H1 (cell line): ENCODE results near the gene ACVR2B. TPM values are rescaled to one million over a fixed set of nuclear protein-coding genes. Genes with fewer than 3 reads are reported as not detected.

Experiments
- ATF3 ChIP-seq: IDR thresholded peaks from 2 replicates; pipeline ENCODE4 v1.6.1; 2011; ENCODE audit warnings: low read depth, mild to moderate bottlenecking, low read length; ENCODE audit not compliant: insufficient read depth
- BACH1 ChIP-seq: IDR thresholded peaks from 2 replicates; pipeline ENCODE4 v1.6.1; 2012; ENCODE audit warnings: low read length, improper control_type of control experiment
- CBX8 ChIP-seq: fragments of 300-800, 300-1000 bp; sonication (generic); IDR thresholded peaks from 2 replicates; pipeline ENCODE4 v1.7.1; 2016; ENCODE audit warnings: low read depth, low read length, borderline replicate concordance
- CEBPB ChIP-seq: IDR thresholded peaks from 2 replicates; pipeline ENCODE4 v1.6.1; 2012; ENCODE audit warnings: low read depth, low read length
- CHD7 ChIP-seq: fragments of 300-600 bp; sonication (generic); IDR thresholded peaks from 2 replicates; pipeline ENCODE4 v1.7.1; 2012; ENCODE audit warnings: low read length, moderate library complexity, mild to moderate bottlenecking, inconsistent platforms; ENCODE audit not compliant: insufficient replicate concordance
- E2F6 ChIP-seq: IDR thresholded peaks from 2 replicates; pipeline ENCODE4 v1.6.1; 2012; ENCODE audit warnings: inconsistent platforms
- EZH2 ChIP-seq: fragments of 200-600 bp; sonication (generic); IDR thresholded peaks from 2 replicates; pipeline ENCODE4 v1.7.1; 2012; ENCODE audit warnings: low read depth, mild to moderate bottlenecking, moderate library complexity, low read length, inconsistent platforms; ENCODE audit not compliant: severe bottlenecking
- MAFK ChIP-seq: IDR thresholded peaks from 2 replicates; pipeline ENCODE4 v1.6.1; 2012; ENCODE audit warnings: low read depth, mild to moderate bottlenecking, improper control_type of control experiment, low read length
- SP4 ChIP-seq: IDR thresholded peaks from 2 replicates; pipeline ENCODE4 v1.6.1; 2012; ENCODE audit warnings: low read length, inconsistent platforms
- TBP ChIP-seq: IDR thresholded peaks from 2 replicates; pipeline ENCODE4 v1.6.1; 2011; ENCODE audit warnings: low read depth, low read length, improper control_type of control experiment
- TEAD4 ChIP-seq: IDR thresholded peaks from 2 replicates; pipeline ENCODE4 v1.6.1; 2012; ENCODE audit warnings: low read depth, low read length, inconsistent platforms, mixed read lengths
- ZNF274 ChIP-seq: IDR thresholded peaks from 2 replicates; pipeline ENCODE4 v1.7.0; 2012; ENCODE audit warnings: low read length, borderline replicate concordance; ENCODE audit errors: extremely low read depth
- polyA plus RNA-seq, 7 experiments: library from polyadenylated mRNA; depleted of rRNA in 3 of 7; stranded (reverse) in 5 of 7; unstranded in 2 of 7; fragments of >200 nt in 5 of 7; fragments of 200-250 nt in 2 of 7; gene quantifications; 1 replicate in 5 of 7; 2 replicates in 1 of 7; 4 replicates in 1 of 7; pipeline versions ENCODE4 v1.2.1 to v1.2.3, GENCODE V29; 2011 to 2013; ENCODE audit warnings: missing spikeins in 2 of 7, mixed read lengths in 2 of 7
- total RNA-seq: library from RNA; stranded (reverse); fragmentation: NEBNext Ultra II Directional; extraction: Animal tissue kit (Norgen Biotek cat#: 25700); gene quantifications from 2 replicates; pipeline ENCODE4 v1.2.1, GENCODE V29; 2021

Gene ACVR2B
- total and polyA plus RNA-seq, 2 of the 8 experiments (the other 6 are each of a cell fraction or from before 2014, with no cell fraction given) = 24.7 to 109 TPM

- TF ChIP-seq CHD7 = no peak
- TF ChIP-seq TEAD4 = no peak
- TF ChIP-seq MAFK = no peak
- no peak for TF ChIP-seq SP4
- no peak for TF ChIP-seq TBP
- TF ChIP-seq ATF3 = no peak
- TF ChIP-seq BACH1 = no peak
- no peak for TF ChIP-seq CBX8
- TF ChIP-seq CEBPB = no peak
- TF ChIP-seq ZNF274 = no peak
- TF ChIP-seq EZH2 = no peak
- TF ChIP-seq E2F6 = no peak
Observed at GRCh38 chr3:38510631-38511030, 56.9 kb downstream of the ACVR2B start (continued).
